HEK293 (cell line): ENCODE results near the gene CHD5.

Source experiments
- CTCF ChIA-PET: fragments of 350-600 bp; formaldehyde crosslinking; extraction: SDS; loops from one replicate; lab custom pipeline; 2021; ENCODE audit warnings: antibody characterized with exemption; lab: Yijun Ruan, JAX
- POLR2A ChIA-PET: fragments of 300-600 bp; formaldehyde crosslinking; extraction: SDS; loops from one replicate; lab custom pipeline; 2020; ENCODE audit warnings: antibody characterized with exemption, inconsistent platforms; lab: Yijun Ruan, JAX
- H3K27ac ChIP-seq: fragments of 200-500 bp; sonication (Bioruptor generic); 2 replicates; pipeline ENCODE4 v1.5.1; 2014; ENCODE audit warnings: low read depth, low read length, control low read depth, inconsistent platforms; ENCODE audit errors: extremely low read depth
- H3K36me3 ChIP-seq, 2 experiments: fragments of 200-500 bp in 1 of 2; sonication (Bioruptor generic) in 1 of 2; 1 replicate in 1 of 2; 2 replicates in 1 of 2; pipeline ENCODE4 v1.5.1; 2014 to 2017; ENCODE audit warnings: inconsistent platforms in 2 of 2, low read length in 2 of 2; ENCODE audit not compliant: control insufficient read depth in 2 of 2, insufficient read depth in 1 of 2
- H3K4me1 ChIP-seq: fragments of 200-500 bp; sonication (Bioruptor generic); 2 replicates; pipeline ENCODE4 v1.5.1; 2014; ENCODE audit warnings: mild to moderate bottlenecking, low read length, inconsistent platforms; ENCODE audit not compliant: control insufficient read depth, insufficient read depth
- H3K4me3 ChIP-seq: 2 replicates; pipeline ENCODE4 v1.5.1; 2011; ENCODE audit warnings: low read depth, mild to moderate bottlenecking, control low read depth, low read length, moderate library complexity
- H3K9me3 ChIP-seq: fragments of 200-500 bp; sonication (Bioruptor generic); 2 replicates; pipeline ENCODE4 v1.5.1; 2014; ENCODE audit warnings: low read depth, low read length, inconsistent platforms; ENCODE audit not compliant: control insufficient read depth, insufficient read depth
- BCL6B ChIP-seq: fragments of 450-650 bp; formaldehyde crosslinking; IDR thresholded peaks from 2 replicates; pipeline ENCODE4 v1.5.1; 2017; ENCODE audit warnings: missing biosample characterization, missing genetic modification characterization
- EGR2 ChIP-seq: fragments of 450-650 bp; formaldehyde crosslinking; IDR thresholded peaks from 2 replicates; pipeline ENCODE4 v1.5.1; 2016; ENCODE audit warnings: low read depth, missing biosample characterization, missing genetic modification characterization
- GLIS2 ChIP-seq: fragments of 450-650 bp; formaldehyde crosslinking; IDR thresholded peaks from 2 replicates; pipeline ENCODE4 v1.5.1; 2016; ENCODE audit warnings: missing biosample characterization, missing genetic modification characterization
- KLF10 ChIP-seq: fragments of 450-650 bp; IDR thresholded peaks from 2 replicates; pipeline ENCODE4 v1.5.1; 2018; ENCODE audit warnings: missing biosample characterization, mild to moderate bottlenecking, missing genetic modification characterization
- KLF8 ChIP-seq: fragments of 450-650 bp; formaldehyde crosslinking; IDR thresholded peaks from 2 replicates; pipeline ENCODE4 v1.5.1; 2016; ENCODE audit warnings: missing biosample characterization, missing genetic modification characterization
- ZBTB8A ChIP-seq: fragments of 450-650 bp; formaldehyde crosslinking; IDR thresholded peaks from 2 replicates; pipeline ENCODE4 v1.5.1; 2016; ENCODE audit warnings: missing biosample characterization, missing genetic modification characterization
- ZFHX2 ChIP-seq: fragments of 450-650 bp; formaldehyde crosslinking; conservative IDR thresholded peaks from 2 replicates; pipeline ENCODE4 v1.5.1; 2016; ENCODE audit warnings: missing biosample characterization, missing genetic modification characterization
- ZNF133 ChIP-seq: fragments of 450-650 bp; formaldehyde crosslinking; IDR thresholded peaks from 2 replicates; pipeline ENCODE4 v1.5.1; 2016; ENCODE audit warnings: missing biosample characterization, missing genetic modification characterization
- ZNF157 ChIP-seq: fragments of 450-650 bp; formaldehyde crosslinking; IDR thresholded peaks from 2 replicates; pipeline ENCODE4 v1.5.1; 2016; ENCODE audit warnings: missing biosample characterization, missing genetic modification characterization
- ZNF274 ChIP-seq, 2 experiments: fragments of 200-500 bp in 1 of 2; fragments of 450-650 bp in 1 of 2; sonication (Bioruptor generic) in 1 of 2; formaldehyde crosslinking in 1 of 2; IDR thresholded peaks; 2 replicates each; pipeline versions ENCODE4 v1.5.1 to v1.6.1; 2014 to 2016; ENCODE audit warnings: borderline replicate concordance in 1 of 2, inconsistent platforms in 1 of 2, low read length in 1 of 2, missing biosample characterization in 1 of 2, missing genetic modification characterization in 1 of 2
- ZNF341 ChIP-seq: fragments of 450-650 bp; formaldehyde crosslinking; IDR thresholded peaks from 2 replicates; pipeline ENCODE4; 2016; ENCODE audit warnings: low read depth, missing biosample characterization, missing genetic modification characterization
- ZNF433 ChIP-seq: fragments of 450-650 bp; formaldehyde crosslinking; IDR thresholded peaks from 2 replicates; pipeline ENCODE4 v1.5.1; 2016; ENCODE audit warnings: missing biosample characterization, missing genetic modification characterization, low read depth
- ZNF544 ChIP-seq: fragments of 450-650 bp; formaldehyde crosslinking; IDR thresholded peaks from 2 replicates; pipeline ENCODE4 v1.5.0; 2017; ENCODE audit warnings: missing biosample characterization, missing genetic modification characterization
- ZNF560 ChIP-seq: fragments of 450-650 bp; formaldehyde crosslinking; IDR thresholded peaks from 2 replicates; pipeline ENCODE4 v1.5.1; 2017; ENCODE audit warnings: missing biosample characterization, missing genetic modification characterization, borderline replicate concordance
- ZNF596 ChIP-seq: fragments of 450-650 bp; IDR thresholded peaks from 2 replicates; pipeline ENCODE4 v1.5.0; 2018; ENCODE audit warnings: missing biosample characterization, mild to moderate bottlenecking, missing genetic modification characterization, moderate library complexity
- ZNF639 ChIP-seq: fragments of 450-650 bp; formaldehyde crosslinking; IDR thresholded peaks from 2 replicates; pipeline ENCODE4 v1.5.1; 2016; ENCODE audit warnings: missing biosample characterization, missing genetic modification characterization
- ZNF658 ChIP-seq: fragments of 450-650 bp; formaldehyde crosslinking; IDR thresholded peaks from 2 replicates; pipeline ENCODE4; 2016; ENCODE audit warnings: missing biosample characterization, missing genetic modification characterization
- TF ChIP-seq, protein P1 (sequence below): fragments of 450-650 bp; formaldehyde crosslinking; IDR thresholded peaks from 2 replicates; pipeline ENCODE4 v1.5.1; 2016; ENCODE audit warnings: missing biosample characterization, missing genetic modification characterization
- TF ChIP-seq, protein P2 (sequence below): fragments of 450-650 bp; formaldehyde crosslinking; IDR thresholded peaks from 2 replicates; pipeline ENCODE4 v1.5.1; 2016; ENCODE audit warnings: missing biosample characterization, missing genetic modification characterization

Gene CHD5

DNA sequence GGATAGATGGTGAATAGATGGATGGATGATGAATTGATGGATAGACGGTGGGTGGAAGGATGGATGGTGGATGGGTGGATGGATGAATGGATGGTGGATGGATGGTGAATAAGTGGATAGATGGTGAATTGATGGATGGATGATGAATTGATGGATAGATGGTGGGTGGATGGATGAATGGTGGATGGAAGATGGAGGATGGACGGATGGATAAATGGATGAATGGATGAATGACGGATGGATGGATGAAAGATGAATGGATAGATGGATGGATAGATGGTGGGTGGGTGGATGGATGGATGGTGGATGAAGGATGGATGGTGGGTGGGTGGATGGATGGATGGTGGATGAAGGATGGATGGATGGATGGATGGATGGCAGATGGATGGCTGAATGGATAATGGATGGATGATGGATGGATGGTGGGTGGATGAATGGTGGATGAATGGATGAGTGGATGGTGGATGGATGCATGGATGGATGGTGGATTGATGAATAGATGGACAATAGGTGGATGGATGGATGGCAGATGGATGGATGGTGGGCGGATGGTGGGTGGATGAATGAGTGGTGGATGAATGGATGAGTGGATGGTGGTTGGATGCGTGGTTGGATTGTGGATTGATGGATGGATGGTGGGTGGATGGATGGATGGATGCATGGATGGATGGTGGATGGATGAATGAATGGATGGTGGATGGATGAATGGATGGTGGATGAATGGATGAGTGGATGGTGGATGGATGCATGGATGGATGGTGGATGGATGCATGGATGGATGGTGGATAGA, 5.3 kb downstream of the CHD5 start (continued):
- TF ChIP-seq, protein P1, sequence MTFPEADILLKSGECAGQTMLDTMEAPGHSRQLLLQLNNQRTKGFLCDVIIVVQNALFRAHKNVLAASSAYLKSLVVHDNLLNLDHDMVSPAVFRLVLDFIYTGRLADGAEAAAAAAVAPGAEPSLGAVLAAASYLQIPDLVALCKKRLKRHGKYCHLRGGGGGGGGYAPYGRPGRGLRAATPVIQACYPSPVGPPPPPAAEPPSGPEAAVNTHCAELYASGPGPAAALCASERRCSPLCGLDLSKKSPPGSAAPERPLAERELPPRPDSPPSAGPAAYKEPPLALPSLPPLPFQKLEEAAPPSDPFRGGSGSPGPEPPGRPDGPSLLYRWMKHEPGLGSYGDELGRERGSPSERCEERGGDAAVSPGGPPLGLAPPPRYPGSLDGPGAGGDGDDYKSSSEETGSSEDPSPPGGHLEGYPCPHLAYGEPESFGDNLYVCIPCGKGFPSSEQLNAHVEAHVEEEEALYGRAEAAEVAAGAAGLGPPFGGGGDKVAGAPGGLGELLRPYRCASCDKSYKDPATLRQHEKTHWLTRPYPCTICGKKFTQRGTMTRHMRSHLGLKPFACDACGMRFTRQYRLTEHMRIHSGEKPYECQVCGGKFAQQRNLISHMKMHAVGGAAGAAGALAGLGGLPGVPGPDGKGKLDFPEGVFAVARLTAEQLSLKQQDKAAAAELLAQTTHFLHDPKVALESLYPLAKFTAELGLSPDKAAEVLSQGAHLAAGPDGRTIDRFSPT (tag by site-specific recombination) = no peak
- TF ChIP-seq ZNF658 (tag by site-specific recombination) (0 out of 2 replicates have a peak, but pooled peaks have one; percentile 19), ZNF596 (tag by site-specific recombination) (no peak), KLF10 (tag by site-specific recombination) (no peak), BCL6B (tag by site-specific recombination) (no peak), GLIS2 (tag by site-specific recombination) (no peak), ZNF341 (tag by site-specific recombination) (no peak), ZFHX2 (tag by site-specific recombination) (peak; percentile 79), ZNF133 (tag by site-specific recombination) (0 out of 2 replicates have a peak, but pooled peaks have one; percentile 26), ZNF544 (no peak), ZNF157 (tag by site-specific recombination) (no peak; the same call in 1 of the 2 replicates), ZNF560 (tag by site-specific recombination) (no peak)

DNA sequence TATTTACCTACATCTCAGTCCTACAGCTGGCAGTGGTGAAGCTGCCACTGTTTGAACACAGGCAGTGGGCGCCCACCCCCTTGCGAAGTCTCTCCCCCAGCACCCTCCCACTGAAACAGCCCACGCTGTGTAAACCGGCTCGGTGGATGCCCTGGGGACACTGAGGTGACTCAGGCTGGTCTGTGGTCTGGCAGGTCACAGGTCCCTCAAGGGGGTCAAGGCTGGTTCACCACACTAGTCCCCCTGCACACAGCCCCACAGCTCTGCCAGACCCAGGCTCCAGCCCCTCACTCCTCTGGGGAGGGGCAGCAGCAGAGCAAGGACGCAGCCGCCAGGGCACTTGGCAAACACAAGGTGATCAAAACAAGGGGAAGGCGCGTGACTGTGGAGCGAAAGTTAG, 7.6 kb downstream of the CHD5 start:
- ChIA-PET CTCF (interaction anchor here (1.2 kb wide), 1 partner anchor 13 kb away, joined by 3 read pairs; no protein-coding TSS in a partner anchor), POLR2A (no interaction called here)
- no peaks in the 10 kb centered on the region for H3K4me1 ChIP-seq
- no peak overlapping the region for H3K27ac ChIP-seq
- TF ChIP-seq ZNF639 (tag by site-specific recombination) (no peak), ZBTB8A (no peak), KLF8 (tag by site-specific recombination) (no peak), EGR2 (tag by site-specific recombination) (peak; percentile 85), ZFHX2 (tag by site-specific recombination) (peak; percentile 87), ZNF274 (IDR thresholded peaks at IDR 0.05; ENCODE audit: low read length) (no peak), ZNF274 (tag by site-specific recombination; IDR thresholded peaks at IDR 0.05; ENCODE audit: borderline replicate concordance) (no peak), ZNF433 (tag by site-specific recombination) (no peak)
- TF ChIP-seq, protein P2, sequence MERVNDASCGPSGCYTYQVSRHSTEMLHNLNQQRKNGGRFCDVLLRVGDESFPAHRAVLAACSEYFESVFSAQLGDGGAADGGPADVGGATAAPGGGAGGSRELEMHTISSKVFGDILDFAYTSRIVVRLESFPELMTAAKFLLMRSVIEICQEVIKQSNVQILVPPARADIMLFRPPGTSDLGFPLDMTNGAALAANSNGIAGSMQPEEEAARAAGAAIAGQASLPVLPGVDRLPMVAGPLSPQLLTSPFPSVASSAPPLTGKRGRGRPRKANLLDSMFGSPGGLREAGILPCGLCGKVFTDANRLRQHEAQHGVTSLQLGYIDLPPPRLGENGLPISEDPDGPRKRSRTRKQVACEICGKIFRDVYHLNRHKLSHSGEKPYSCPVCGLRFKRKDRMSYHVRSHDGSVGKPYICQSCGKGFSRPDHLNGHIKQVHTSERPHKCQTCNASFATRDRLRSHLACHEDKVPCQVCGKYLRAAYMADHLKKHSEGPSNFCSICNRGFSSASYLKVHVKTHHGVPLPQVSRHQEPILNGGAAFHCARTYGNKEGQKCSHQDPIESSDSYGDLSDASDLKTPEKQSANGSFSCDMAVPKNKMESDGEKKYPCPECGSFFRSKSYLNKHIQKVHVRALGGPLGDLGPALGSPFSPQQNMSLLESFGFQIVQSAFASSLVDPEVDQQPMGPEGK (tag by site-specific recombination) = no peak
- H3K9me3 ChIP-seq = no peaks in the 10 kb centered on the region
- H3K4me3 ChIP-seq = no peak overlapping the region
- H3K36me3 ChIP-seq = no peaks in the 10 kb centered on the region
